SH-SY5Y (cell line): ENCODE results near the gene MEF2B.

Experiments
- GATA2 ChIP-seq: IDR thresholded peaks from 2 replicates; pipeline ENCODE4 v1.6.1; 2011; ENCODE audit warnings: mild to moderate bottlenecking, low read depth, low read length
- GATA3 ChIP-seq: IDR thresholded peaks from 2 replicates; pipeline ENCODE4 v1.6.1; 2011; ENCODE audit warnings: low read depth, mild to moderate bottlenecking, low read length, moderate library complexity

GRCh38 chr19:19185853-19186740 is 16.0 kb upstream of the MEF2B start:
- TF ChIP-seq GATA2 (no peak), GATA3 (no peak)
